Measurements from ENCODE around the gene SAPCD1.

The SAPCD1 gene

GRCh38 chr6:31782126-31782855 is 19.8 kb downstream of the SAPCD1 start:
- no peak for TF ChIP-seq CTCF (IDR thresholded peaks at IDR 0.05; ENCODE audit: low read depth, low read length, missing control alignments)
- H3K27me3 ChIP-seq (replicated peaks): no peaks in the 10 kb centered on the region
- in situ Hi-C loops (cut with HindIII; ENCODE audit: low pct_ligation_motif_present, low sequenced_read_pairs): no loop called here
- no peak overlapping the region for H3K4me3 ChIP-seq (ENCODE audit: low read depth, low read length)
- H3K27ac ChIP-seq: no peak overlapping the region
- DNase-seq: no peak
- peaks cover 89% of the 10 kb centered on the region for H3K36me3 ChIP-seq (replicated peaks)

DNA sequence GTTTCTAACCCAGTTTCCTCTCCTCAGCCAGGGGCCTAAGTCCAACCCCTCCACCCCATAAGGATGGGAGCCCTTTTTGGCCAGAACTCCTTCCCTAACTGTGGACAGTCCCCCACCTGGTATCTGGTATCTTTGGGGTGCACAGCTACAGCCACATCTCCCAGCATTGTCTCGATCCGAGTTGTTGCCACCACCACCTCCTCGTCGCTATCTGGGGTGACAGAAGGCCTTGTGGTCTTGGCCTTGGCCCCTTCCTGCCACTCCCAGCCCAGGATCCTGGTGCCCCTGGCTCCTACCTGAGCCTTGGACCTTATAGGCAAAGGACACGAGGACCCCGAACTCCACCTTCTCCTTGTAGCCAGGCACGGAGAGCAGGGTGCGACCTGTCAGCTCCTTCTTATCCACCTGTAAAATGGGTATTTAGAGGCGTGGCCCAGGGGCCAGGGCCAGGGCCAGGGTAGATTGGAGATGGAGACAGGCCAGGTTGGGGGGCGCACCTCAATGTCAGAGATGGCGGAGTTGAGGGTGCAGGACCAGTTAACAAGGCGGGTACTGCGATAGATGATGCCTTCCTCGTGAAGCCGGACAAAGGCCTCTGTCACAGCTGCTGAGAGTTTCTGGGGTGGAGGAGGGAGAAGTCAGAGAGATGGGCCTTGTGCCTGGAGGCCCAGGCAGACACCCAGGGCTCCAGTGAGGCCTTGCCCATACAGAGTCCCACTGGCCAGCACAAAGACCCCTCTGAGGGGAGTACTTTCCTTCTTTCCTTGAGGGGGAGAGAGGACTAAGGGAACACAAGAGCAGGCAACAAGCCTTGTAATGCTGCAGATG is 21.9 kb downstream of the SAPCD1 start:
- DNase-seq: no peak
- no peaks in the 10 kb centered on the region for H3K27me3 ChIP-seq (replicated peaks)
- H3K27ac ChIP-seq: no peak overlapping the region
- peaks cover 71% of the 10 kb centered on the region for H3K36me3 ChIP-seq (replicated peaks)
- no peak for TF ChIP-seq CTCF (IDR thresholded peaks at IDR 0.05; ENCODE audit: low read depth, low read length, missing control alignments)
- in situ Hi-C loops (cut with HindIII; ENCODE audit: low pct_ligation_motif_present, low sequenced_read_pairs): no loop called here
- H3K4me3 ChIP-seq (ENCODE audit: low read depth, low read length): no peak overlapping the region

GRCh38 chr6:31785475-31785874 is 23.0 kb downstream of the SAPCD1 start:
- Histone ChIP-seq H3K36me3 (replicated peaks) (peaks cover 66% of the 10 kb centered on the region), H3K27ac (no peak overlapping the region), H3K27me3 (replicated peaks) (no peaks in the 10 kb centered on the region), H3K4me3 (ENCODE audit: low read depth, low read length) (no peak overlapping the region)
- no peak for TF ChIP-seq CTCF (IDR thresholded peaks at IDR 0.05; ENCODE audit: low read depth, low read length, missing control alignments)
- no peak for DNase-seq
- in situ Hi-C loops (cut with HindIII; ENCODE audit: low pct_ligation_motif_present, low sequenced_read_pairs): no loop called here

DNA sequence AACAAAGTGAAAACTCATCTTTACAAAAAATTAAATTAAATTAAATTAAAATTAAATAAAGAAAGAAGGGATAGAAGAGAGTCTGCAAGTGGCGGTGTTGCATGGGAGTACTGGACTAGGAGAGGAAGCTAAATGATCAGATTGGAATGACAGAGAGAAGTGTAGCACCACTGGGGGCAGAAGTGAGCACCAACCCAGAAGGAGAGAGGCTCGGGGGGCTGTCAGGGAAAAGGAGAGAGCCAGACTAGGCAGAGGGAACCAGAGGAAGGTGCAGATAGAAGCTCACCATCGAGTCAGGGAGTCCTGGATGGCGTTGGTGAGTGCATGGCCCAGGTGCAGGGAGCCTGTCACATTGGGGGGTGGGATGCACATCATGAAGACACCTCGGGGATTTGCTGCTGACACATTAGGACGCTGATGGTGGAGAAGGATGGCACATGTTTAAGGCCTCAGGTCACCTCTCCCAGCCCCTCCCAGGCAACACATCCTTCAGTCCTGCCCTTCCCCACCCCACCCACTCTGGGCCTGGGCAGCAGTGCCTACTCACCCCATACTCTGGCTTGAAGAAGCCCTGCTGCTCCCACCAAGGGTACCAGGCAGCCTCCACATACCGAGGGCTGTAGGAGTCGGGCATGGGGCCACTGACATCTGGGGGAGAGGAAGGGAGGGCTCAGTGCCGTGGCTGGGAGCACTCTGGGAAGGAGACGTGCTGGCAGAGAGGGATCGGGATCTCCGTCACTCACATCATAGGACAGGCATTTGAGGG is 29.1 kb downstream of the SAPCD1 start:
- TF ChIP-seq CTCF (IDR thresholded peaks at IDR 0.05; ENCODE audit: low read depth, low read length, missing control alignments): peak; percentile 82
- peak; percentile 45 for DNase-seq
- Histone ChIP-seq H3K36me3 (replicated peaks) (peaks cover 25% of the 10 kb centered on the region), H3K4me3 (ENCODE audit: low read depth, low read length) (no peak overlapping the region), H3K27me3 (replicated peaks) (no peaks in the 10 kb centered on the region), H3K27ac (no peak overlapping the region)
- in situ Hi-C loops (cut with HindIII; ENCODE audit: low pct_ligation_motif_present, low sequenced_read_pairs): no loop called here

GRCh38 chr6:31792090-31792374 is 29.6 kb downstream of the SAPCD1 start:
- no peak for DNase-seq
- H3K27me3 ChIP-seq (replicated peaks): no peaks in the 10 kb centered on the region
- no peak overlapping the region for H3K4me3 ChIP-seq (ENCODE audit: low read depth, low read length)
- in situ Hi-C loops (cut with HindIII; ENCODE audit: low pct_ligation_motif_present, low sequenced_read_pairs): no loop called here
- H3K27ac ChIP-seq: no peak overlapping the region
- TF ChIP-seq CTCF (IDR thresholded peaks at IDR 0.05; ENCODE audit: low read depth, low read length, missing control alignments): no peak
- H3K36me3 ChIP-seq (replicated peaks): peaks cover 25% of the 10 kb centered on the region
